GM11168 (cell line): Measurements from ENCODE around the gene SLC47A1.
"Not testable (repeated sequence)": the region's sequence is repeated elsewhere in the genome, so short reads cannot be mapped to it uniquely, and the experiment has no call there.

Experiments
- in situ Hi-C: fragments of 300-500 bp; cut with MboI; formaldehyde crosslinking; loops from one replicate; pipeline ENCODE4 v1.12.0; 2022; ENCODE audit warnings: low sequenced_read_pairs; ENCODE audit not compliant: unreplicated experiment

SLC47A1 gene

DNA sequence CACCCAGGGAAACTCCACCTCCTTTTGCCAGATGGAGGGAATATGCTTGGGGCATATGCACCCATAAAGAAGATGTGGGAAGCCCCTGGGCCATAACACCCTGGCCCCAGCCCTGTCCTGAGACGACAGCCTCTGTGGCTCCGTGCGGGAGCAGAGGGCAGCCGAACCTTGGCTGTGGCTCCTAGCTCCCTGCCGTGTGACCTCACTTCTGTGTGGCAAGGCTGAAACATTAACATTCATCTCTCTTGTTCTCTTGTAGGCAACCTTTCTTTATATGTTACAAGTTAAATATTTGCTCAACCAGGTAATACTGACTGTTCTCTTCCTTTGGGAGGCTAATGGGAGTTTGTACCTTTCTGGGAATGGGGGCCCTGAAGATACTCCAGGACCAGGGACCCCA, 17.5 kb downstream of the SLC47A1 start:
- in situ Hi-C loops, result no loop called here

DNA sequence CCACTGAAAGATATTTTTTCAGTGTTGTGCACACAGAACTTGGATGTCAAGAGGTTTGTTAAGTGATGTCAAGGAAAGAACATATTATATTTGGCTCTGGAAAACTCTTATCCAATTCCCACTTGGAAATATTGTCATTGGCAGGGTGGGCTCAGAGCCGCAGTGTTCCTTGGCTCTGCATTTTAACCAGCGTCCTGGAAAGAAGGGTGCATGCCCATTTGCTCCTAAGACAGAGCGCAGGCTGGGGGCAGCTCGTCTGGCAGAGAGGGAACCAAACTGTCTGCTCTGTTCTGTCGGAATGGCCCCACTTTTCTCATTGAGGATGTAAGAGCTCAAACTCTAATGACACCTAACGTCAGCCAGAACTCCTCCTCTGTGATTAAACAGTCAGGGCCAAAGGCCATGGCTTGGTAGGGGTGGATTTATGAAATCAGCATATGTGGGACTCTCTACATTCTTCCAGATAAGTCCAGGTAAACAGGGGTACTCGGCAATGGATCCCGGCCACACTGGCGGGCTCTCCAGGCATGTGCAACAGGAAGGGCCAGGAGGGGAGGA, 18.0 kb downstream of the SLC47A1 start:
- in situ Hi-C loops, result no loop called here

DNA sequence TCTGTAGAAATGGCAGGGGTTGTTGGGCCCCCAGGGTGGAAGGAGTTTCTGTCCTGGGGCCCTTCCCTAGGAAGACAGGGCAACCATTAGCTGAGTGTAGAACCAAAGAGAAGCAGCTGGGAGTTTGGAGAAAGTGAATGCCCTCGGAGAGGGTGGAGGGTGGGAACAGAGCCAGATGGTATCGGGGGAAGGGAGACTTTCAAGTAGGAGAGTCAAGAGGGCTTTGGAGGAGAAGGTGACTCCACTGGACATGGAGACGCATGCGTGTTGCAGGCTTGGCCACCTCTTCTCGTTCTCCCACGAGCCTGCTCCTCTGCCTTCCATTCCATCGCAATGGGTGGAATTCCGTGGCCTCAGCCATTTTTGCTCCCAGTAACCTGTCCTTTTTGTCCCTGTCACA, 19.4 kb downstream of the SLC47A1 start:
- in situ Hi-C loops, result no loop called here

DNA sequence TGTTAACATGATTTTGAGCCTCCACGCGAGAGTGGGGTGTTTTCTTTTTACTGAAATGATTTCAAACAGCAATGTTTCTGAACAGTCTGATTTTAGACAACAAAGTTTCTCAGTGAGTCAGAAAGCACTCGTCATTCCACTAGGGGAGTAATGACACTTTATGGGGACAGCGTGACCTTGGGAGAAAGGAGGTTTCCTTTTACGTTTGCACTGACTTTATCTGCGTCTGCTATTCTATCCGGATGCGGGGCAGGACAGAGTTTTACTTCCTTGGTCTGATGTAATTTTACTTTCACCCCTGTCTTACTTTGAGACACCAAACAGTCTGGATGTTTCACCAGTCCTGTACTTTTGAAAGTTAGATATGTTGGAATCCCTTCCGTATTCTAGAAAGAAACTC, 20.7 kb downstream of the SLC47A1 start:
- in situ Hi-C loops, result no loop called here

DNA sequence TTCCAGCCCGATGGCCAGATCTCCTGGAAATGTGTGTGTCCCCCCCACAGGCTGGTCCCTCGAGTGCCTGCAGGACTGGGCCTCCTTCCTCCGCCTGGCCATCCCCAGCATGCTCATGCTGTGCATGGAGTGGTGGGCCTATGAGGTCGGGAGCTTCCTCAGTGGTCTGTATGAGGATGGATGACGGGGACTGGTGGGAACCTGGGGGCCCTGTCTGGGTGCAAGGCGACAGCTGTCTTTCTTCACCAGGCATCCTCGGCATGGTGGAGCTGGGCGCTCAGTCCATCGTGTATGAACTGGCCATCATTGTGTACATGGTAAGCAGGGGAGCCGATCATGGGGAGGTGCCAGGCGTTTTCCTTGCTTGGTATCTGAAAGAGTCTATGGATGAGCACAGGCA, 22.1 kb downstream of the SLC47A1 start:
- in situ Hi-C loops, result no loop called here

DNA sequence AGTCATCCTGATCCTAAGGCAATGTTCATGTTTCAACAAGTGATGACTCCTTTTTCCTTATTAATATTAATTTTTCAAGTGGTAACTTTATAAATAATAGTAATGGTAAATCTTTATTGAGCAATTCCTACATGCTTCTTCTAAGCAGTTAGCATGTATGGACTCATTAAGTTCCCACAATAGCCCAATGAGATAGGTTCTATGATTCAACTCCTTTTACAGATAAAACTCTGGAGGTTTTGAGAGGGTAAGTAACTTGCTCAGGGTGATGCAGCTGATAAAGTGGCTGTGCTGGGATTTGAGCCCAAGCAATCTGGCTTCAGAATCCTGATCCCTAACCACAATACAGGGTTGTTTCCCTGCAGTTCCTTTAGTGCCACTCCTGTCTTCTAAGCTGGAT, 25.3 kb downstream of the SLC47A1 start:
- in situ Hi-C loops, result no loop called here

DNA sequence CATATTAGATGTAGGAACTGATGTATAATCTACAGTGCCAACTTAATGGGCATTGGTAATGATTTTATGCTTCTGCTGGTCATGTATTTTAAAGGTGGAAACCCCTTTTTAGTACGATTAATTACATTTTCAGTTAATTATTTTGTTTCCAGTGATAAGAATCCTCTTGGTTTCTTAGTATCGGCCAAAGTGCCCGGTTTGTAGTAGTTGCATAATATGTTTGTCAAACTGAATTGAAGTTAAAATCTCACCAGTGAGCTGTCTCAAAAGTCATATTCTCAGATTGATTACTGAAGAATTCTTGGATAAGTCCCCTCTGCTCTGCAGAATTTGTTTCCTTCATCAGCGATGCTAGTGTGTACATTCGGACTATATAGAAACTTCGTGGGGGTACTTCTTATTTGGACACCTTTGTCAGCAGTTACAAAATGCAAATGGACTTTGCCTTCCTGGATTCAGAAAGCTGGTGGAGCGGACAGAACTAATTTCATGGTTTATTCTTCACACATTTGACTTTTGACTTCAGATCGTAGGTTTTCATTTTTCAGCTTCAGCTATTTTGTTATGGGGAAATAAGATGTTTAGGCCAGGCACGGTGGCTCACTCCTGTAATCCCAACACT, 28.2 kb downstream of the SLC47A1 start:
- in situ Hi-C loops, result no loop called here

DNA sequence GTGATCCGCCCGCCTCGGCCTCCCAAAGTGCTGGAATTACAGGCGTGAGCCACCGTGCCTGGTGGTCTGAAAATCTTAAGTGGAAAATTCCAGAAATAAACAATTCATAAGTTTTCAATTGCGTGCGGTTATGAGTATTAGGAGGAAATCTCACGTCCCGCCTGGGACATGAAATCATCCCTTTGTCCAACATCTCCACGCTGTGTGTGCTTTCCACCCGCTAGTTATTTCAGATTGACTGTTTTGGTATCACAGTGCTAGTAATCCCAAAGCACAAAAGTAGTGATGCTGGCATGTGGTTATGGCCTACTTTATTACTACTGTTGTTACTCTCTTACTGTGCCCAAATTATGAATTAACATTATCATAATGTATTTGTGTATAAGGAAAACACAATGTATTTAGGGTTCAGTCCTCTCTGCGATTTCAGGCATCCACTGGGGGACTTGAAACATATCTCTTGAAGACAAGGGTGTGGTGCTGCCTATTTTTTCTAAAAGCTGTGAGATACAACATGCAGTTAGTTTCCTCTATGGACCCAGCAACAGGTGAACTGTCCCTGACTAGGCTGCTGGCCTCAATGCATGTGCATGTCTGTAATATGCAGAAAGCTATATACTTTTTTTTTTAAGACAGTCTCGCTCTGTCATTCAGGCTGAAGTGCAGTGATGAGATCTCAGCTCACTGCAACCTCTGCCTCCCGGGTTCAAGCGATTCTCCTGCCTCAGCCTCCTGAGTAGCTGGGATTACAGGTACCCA, 32.3 kb downstream of the SLC47A1 start:
- in situ Hi-C loops, result no loop called here

DNA sequence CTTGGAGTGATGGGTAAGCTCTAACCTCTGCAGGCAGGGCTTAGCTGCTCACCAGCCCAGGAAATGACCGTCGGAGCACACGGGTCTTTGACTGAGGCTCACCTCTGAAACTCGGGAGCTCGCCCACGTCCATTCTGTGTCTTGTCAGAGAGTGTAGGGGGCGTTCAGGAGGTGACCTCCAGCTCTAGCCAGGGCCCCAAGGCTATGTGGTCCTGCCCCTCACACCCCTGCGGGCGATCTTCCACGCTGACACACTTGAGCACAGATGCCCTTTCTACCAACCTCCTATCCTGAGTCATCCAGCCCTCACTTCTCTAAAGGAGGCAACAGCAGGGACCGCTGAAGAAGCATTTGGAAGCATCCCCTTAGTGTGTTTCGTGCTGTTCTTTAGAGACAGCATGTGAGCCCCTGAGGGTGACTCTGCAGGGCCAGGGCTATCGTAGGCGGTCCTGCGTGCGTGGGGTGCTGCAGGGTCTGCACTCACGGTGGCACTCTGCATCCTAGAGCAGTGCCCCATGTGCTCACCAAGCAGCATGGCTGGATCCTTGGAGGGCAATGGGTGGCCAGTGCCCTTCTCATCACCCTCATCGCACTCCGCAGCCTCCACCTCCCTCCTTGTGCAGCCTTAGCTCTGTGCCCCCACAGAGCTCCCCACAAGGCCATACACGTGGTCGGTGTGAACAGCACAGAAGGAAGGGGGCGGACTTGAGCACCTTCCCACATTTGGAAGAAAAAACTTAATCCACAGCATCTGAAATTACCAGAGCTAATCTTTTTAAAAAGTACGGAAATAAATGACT, 33.8 kb downstream of the SLC47A1 start:
- in situ Hi-C loops, result no loop called here

DNA sequence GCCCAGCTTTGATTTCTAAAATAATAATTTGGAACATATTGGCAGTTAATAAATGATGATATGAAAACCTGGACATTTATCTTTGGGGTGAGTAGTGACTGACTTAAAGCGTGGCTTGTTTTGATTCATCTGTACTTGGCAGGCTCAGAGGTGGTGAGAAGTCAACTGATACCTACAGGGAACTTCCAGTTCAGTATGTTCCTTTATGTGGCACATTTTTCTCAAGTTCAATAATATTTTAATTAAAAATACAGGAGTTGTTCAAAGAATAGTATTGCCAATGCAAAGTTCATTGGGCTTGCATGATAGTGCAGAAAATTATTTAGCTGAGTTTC, 34.3 kb downstream of the SLC47A1 start:
- in situ Hi-C loops, result no loop called here

DNA sequence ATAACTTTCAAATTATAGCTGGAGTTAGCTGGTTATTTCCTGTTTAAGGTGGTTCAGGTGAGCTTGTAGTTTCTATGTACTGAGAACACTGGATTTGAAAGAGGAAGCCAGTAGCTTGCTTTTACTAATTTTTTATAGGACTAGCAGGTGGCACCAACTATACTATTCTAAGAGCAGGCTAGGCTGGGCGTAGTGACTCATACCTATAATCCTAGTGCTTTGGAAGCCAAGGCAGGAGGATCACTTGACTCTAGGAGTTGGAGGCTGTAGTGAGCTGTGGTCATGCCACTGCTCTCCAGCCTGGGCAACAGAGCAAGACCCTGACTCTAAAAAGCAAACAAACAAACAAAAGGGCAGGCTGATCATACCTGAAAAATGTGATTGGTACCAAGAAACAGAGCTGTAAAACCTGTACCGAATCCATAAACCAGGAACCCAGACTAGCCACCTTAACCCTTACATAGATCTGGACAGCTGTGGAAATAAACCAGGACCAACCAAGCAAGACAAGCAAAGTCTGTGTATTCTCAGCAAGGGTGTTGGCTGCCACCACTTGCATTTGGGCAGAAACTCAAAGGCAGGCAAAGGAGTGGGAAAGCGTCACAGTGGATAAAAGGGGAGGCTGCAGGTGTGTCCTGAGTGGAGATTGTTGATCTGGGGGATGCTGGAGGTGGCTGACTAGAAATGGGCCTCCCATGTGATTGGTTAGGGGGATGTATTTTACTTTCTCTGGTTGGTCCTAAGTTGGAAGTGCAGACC, 36.3 kb downstream of the SLC47A1 start:
- in situ Hi-C loops, result no loop called here

DNA sequence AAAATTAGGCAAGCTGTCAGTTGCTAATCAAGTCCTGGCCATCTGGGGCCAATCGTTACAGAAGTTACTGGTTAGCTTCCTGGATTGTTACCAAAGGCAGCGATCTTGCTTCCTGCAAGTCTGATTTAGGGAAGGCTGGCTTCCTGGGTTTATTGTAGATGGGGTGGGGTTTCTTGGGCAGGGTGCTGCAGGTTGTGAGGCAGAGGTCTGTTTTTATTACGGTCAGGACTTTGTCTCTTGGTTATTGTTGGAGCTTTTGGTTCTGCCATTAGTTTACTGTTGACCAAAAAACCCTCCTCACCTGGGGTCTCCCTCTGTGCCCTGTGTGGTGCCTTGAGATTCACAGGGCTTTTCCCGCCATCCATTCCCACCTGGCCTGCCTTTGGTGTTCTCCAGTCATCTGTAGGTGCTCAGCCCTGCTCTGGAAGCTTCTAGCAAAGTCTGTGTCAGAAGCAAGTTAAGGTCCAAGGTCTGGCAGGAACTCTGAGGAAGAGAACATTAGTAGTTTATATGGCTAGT, 36.9 kb downstream of the SLC47A1 start:
- in situ Hi-C loops, result no loop called here

DNA sequence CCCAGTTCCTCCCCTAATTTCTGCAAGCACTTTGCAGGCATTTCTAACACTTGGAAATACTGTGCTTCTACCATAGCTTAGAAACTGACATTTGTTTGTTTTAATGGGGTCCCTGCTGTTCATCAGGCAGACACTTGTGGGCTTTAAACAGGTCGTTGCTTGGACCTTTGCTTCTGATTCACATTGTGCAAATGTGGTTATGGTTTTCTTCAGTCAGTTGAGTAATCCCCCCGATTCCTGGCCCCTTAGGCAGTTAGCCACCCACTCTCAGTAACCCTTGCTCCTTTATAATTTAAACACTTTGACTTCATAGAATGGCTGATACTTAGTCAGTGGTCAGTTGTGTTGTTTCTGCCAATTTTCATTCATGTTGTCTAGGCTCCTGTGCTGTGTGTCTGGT, 39.4 kb downstream of the SLC47A1 start:
- in situ Hi-C loops, result no loop called here

DNA sequence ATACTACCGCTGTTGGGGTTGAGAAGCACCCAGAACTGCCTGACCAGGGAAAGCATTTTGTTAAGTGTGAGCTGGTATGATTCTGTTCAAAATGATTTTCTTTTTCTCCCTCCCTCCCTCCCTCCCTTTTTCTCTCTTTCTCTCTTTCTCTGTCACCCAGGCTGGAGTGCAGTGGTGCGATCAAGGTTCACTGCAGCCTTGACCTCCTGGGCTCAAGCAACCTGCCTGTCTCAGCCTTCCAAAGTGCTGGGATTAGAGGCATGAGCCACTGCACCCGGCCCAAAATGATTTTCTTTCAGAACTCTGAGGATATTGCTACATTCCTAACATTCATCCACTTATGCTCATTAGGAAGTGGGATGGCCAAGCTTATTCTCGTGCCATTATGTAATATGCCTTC, 41.3 kb downstream of the SLC47A1 start:
- in situ Hi-C loops, result no loop called here

DNA sequence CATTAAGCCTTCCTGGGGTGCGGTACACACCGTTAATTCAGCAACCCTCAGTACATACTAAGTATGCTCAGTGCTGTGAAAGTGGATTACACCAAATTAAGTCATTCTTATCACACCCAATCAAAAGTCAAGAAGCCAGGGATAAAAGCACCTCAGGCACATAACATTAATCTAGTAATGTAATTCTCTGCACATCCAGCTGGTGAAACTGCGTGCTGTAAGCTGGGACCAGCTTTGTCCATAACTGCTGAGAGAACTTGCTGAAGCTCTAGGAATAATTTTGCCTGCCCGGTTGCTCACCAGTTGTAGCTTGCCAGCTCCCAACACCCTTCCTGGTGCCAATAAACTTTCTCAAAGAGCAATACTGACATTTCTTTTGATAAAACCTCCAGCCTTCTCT, 44.9 kb downstream of the SLC47A1 start:
- in situ Hi-C loops, result no loop called here

DNA sequence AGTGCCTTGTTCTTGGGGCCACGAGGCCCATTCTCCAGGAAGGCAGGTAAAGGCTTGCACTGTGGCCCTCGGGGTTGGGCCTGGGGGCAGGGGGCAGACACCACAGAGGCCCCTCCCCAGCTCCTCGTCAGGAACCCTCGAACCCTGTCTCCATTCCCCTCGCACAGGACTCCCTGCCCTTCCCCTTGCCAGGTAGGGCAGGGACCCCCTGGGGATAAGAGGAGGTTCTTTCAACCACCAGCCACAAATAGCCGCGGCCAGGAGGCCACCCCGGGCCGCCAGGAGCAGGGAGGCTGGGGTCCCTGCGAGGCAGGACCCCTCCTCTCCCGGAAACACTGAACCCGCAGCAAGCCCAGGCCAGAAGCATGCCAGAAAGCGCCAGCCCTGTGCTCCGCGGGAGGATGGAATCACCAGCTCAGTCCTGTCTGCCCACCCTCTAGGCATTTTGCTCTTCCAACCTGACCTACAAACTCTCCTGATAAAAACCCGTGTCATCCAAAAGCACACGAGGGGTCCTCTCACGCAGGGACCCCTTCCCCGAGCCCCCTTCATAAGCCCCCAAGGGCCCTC, 45.6 kb downstream of the SLC47A1 start:
- in situ Hi-C loops, result no loop called here

DNA sequence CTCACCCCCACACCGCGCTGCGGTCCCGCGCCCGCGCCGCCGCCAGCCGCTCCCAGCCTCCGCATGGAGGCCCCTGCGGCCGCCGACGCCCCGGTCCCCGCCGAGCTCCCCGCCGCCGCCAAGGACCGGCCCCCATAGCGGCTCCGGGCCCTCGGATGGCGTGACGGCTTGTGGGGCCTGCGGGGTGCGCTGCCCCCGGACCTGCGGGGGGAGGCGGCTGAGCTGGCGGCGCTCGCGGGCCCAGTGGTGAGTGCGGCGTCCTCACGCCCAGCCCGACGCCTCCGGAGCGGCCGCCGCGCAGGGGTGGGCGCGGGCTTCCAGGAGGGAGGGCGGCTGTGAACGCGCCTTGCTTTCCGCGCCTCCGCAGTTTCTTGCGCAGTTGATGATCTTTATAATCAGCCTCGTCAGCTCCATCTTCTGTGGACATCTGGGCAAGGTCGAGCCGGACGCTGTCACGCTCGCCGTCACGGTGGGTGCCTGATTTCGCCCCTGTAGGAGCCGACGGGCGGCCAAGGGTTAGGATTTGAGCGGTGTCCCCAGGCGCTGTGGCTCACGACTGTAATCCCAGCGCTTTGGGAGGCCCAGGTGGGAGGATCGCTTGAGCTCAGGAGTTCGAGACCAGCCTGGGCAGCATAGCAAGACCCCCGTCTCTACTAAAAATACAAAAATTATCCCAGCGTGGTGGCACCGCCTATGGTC, 46.4 kb downstream of the SLC47A1 start:
- in situ Hi-C loops, result no loop called here

DNA sequence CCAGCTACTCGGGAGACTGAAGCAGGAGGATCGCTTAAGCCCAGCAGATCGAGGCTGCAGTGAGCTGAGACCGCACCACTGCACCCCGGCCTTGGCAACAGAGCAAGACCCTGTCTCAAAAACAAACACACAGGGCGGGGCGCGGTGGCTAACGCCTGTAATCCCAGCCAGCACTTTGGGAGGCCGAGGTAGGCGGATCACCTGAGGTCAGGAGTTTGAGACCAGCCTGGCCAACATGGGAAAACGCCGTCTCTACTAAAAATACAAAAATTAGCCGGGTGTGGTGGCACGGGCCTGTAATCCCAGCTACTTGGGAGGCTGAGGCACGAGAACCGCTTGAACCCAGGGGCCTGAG, 46.9 kb downstream of the SLC47A1 start:
- in situ Hi-C loops, result not testable (repeated sequence)

DNA sequence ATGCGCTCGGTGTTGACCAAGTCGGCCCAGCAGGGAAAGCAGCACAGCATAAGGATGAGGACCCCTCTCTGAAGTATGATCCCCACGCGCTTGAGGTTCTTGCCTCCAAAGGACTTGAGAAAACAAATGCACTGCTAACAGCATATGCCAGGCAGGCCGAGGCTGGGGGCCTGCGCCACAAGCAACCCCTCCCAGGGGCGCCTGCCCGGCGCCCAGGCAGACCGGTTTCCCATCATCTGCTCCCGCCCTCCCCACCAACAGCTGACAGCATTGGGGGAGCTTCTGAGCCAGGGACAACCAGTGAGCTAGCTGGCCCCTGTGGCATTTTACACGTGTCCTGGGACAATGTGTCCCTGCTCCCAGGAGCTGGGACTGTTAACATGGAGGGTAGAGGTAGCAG, 48.5 kb downstream of the SLC47A1 start:
- in situ Hi-C loops, result not testable (repeated sequence)
